ENCODE results near the gene ELF4. TPM values are rescaled to one million over a fixed set of nuclear protein-coding genes. Genes with fewer than 3 reads are reported as not detected.

ELF4 gene
- total and polyA plus RNA-seq, 10 of the 15 experiments (the other 5 are each of a cell fraction or from before 2014, with no cell fraction given) = 4.0 to 36.7 (median 22.6) TPM

GRCh38 chrX:130051176-130051845 is 59.0 kb downstream of the ELF4 start:
- DNase-seq (ENCODE audit: low read depth, low spot score) (no peak), FAIRE-seq (no peak), ATAC-seq (no peak)
- no peaks in the 10 kb centered on the region for H4K20me1 ChIP-seq (ENCODE audit: control insufficient read depth, insufficient read depth)
- SMC1A ChIA-PET (ENCODE audit: uncharacterized antibody, unreplicated experiment) = no interaction called here
- H3K4me3 ChIP-seq = no peak overlapping the region
- H3K4me2 ChIP-seq (ENCODE audit: control insufficient read depth, insufficient read depth) = no peak overlapping the region
- H3K9me3 ChIP-seq (replicated peaks; ENCODE audit: control insufficient read depth, insufficient read depth, low read length) = no peaks in the 10 kb centered on the region; the same call in 2 of the 3 replicates
- no peak overlapping the region for H2AFZ ChIP-seq (ENCODE audit: control insufficient read depth, low read depth, low read length)
- in situ Hi-C loops (cut with MboI) = loop anchor here (25.0 kb wide), 1 partner anchor 439 kb away; no protein-coding TSS in a partner anchor
- TF ChIP-seq SRF (IDR thresholded peaks at IDR 0.05; ENCODE audit: low read depth in 2 of 2, low read length in 2 of 2) (no peak), RFX5 (IDR thresholded peaks at IDR 0.05; ENCODE audit: low read depth, low read length) (no peak), NFXL1 (IDR thresholded peaks at IDR 0.05; ENCODE audit: borderline replicate concordance) (no peak), CHD2 (IDR thresholded peaks at IDR 0.05; ENCODE audit: borderline replicate concordance, low read depth, low read length) (no peak), CHD1 (IDR thresholded peaks at IDR 0.05; ENCODE audit: low read depth, low read length) (no peak), PAX8 (IDR thresholded peaks at IDR 0.05) (no peak), SMC3 (IDR thresholded peaks at IDR 0.05; ENCODE audit: borderline replicate concordance, low read length) (no peak), ZNF384 (IDR thresholded peaks at IDR 0.05; ENCODE audit: borderline replicate concordance, low read depth, low read length) (no peak), HCFC1 (IDR thresholded peaks at IDR 0.05; ENCODE audit: low read length) (no peak)
- TF ChIP-seq, protein P1, sequence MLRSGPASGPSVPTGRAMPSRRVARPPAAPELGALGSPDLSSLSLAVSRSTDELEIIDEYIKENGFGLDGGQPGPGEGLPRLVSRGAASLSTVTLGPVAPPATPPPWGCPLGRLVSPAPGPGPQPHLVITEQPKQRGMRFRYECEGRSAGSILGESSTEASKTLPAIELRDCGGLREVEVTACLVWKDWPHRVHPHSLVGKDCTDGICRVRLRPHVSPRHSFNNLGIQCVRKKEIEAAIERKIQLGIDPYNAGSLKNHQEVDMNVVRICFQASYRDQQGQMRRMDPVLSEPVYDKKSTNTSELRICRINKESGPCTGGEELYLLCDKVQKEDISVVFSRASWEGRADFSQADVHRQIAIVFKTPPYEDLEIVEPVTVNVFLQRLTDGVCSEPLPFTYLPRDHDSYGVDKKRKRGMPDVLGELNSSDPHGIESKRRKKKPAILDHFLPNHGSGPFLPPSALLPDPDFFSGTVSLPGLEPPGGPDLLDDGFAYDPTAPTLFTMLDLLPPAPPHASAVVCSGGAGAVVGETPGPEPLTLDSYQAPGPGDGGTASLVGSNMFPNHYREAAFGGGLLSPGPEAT (IDR thresholded peaks at IDR 0.05; ENCODE audit: low read depth) = no peak
- TF ChIP-seq, protein P2, sequence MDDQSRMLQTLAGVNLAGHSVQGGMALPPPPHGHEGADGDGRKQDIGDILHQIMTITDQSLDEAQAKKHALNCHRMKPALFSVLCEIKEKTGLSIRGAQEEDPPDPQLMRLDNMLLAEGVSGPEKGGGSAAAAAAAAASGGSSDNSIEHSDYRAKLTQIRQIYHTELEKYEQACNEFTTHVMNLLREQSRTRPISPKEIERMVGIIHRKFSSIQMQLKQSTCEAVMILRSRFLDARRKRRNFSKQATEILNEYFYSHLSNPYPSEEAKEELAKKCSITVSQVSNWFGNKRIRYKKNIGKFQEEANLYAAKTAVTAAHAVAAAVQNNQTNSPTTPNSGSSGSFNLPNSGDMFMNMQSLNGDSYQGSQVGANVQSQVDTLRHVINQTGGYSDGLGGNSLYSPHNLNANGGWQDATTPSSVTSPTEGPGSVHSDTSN (IDR thresholded peaks at IDR 0.05; ENCODE audit: insufficient replicate concordance, low read depth, low read length) = no peak
- POLR2A ChIA-PET = no interaction called here
- no peak overlapping the region for H3K9ac ChIP-seq (ENCODE audit: control insufficient read depth, insufficient read depth, low read length)
- no peaks in the 10 kb centered on the region for H3K79me2 ChIP-seq (ENCODE audit: control insufficient read depth, insufficient read depth, low read length)
- WGBS (ENCODE audit: insufficient coverage, insufficient replicate concordance, low lambda C conversion rate, missing lambda C conversion rate) = 68% methylated on average over 12 of the region's 12 CpGs
- intact Hi-C loops (cut with micrococcal nuclease; ENCODE audit: unreplicated experiment) = no loop called here
- H3K27me3 ChIP-seq (replicated peaks in 1 of 2; ENCODE audit: control insufficient read depth in 2 of 2, insufficient read depth in 2 of 2, low read length in 1 of 2) = no peaks in the 10 kb centered on the region
- no TSS peak for BruUV-seq (replicated peaks)
- CTCF ChIA-PET = interaction anchor here (0.5 to 0.7 kb wide), 2 partner anchors 9 to 441 kb away, joined by 3 read pairs; no protein-coding TSS in a partner anchor
- H3K27ac ChIP-seq (ENCODE audit: control insufficient read depth, insufficient read depth) = no peak overlapping the region
- no peaks in the 10 kb centered on the region for H3K36me3 ChIP-seq (ENCODE audit: control insufficient read depth in 2 of 2, insufficient read depth in 2 of 2, low read length in 1 of 2)
- H3K4me1 ChIP-seq (ENCODE audit: control insufficient read depth, insufficient read depth, low read length) = no peaks in the 10 kb centered on the region
- RAD21 ChIA-PET (ENCODE audit: unreplicated experiment) = interaction anchor here (0.6 kb wide), 2 partner anchors 8 to 143 kb away, joined by 3 to 4 read pairs; no protein-coding TSS in a partner anchor

Measured in GM12878 (cell line).